IPS DF 6.9 (cell line): Measurements from ENCODE around the gene CAVIN2.
"Not testable (repeated sequence)": the region's sequence is repeated elsewhere in the genome, so short reads cannot be mapped to it uniquely, and the experiment has no call there.

Source experiments
- DNase-seq: peaks from one replicate; pipeline ENCODE4 v3.0.0-alpha.2; 2013; ENCODE audit warnings: low read depth, low spot score
- H3K27ac ChIP-seq: one replicate; pipeline ENCODE4 v1.5.1; 2013; ENCODE audit warnings: low read length, control low read depth
- H3K27me3 ChIP-seq: 2 replicates; pipeline ENCODE4 v1.6.1; 2013; ENCODE audit warnings: mild to moderate bottlenecking, low read length; ENCODE audit not compliant: control insufficient read depth, insufficient read depth
- H3K36me3 ChIP-seq: 2 replicates; pipeline ENCODE4 v1.6.1; 2013; ENCODE audit warnings: low read length; ENCODE audit not compliant: control insufficient read depth, insufficient read depth
- H3K4me1 ChIP-seq: 2 replicates; pipeline ENCODE4 v1.6.1; 2013; ENCODE audit warnings: low read length; ENCODE audit not compliant: control insufficient read depth, insufficient read depth
- H3K4me3 ChIP-seq: 2 replicates; pipeline ENCODE4 v1.5.1; 2013; ENCODE audit warnings: mild to moderate bottlenecking, low read length
- H3K9me3 ChIP-seq: 2 replicates; pipeline ENCODE4 v1.6.1; 2013; ENCODE audit warnings: low read length, inconsistent platforms; ENCODE audit not compliant: control insufficient read depth, insufficient read depth
- WGBS: extraction: QIAGEN DNeasy Blood & Tissue Kit; methylation state at CpG from one replicate; pipeline ENCODE4 v1.1.7; 2013; ENCODE audit warnings: mixed read lengths, missing lambda C conversion rate; ENCODE audit not compliant: insufficient read length, insufficient coverage; 5-methylcytosine and 5-hydroxymethylcytosine counted together

CAVIN2 gene

DNA sequence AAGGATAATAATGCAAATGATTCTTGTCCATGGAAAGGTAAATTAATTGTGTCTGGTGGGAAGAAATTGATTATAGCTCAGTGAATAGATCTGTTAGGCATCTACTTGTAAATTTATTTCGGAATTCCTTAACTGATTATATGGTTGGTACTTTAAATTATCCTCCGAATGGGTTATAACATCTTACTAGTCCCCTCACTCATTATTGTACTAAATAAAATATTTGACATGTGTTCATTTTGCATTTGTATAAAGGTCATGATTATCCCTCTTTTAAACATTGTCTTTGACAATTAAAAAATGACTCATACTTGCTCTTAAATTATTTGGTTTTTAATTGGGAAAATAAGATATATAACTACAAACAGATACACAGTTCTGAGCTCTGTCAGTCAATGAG lies 47.4 kb downstream of the CAVIN2 start:
- no CpG with 5 or more reads among the region's 2 CpGs for WGBS
- Histone ChIP-seq H3K36me3 (no peaks in the 10 kb centered on the region), H3K4me1 (no peaks in the 10 kb centered on the region), H3K27ac (no peak overlapping the region), H3K9me3 (no peaks in the 10 kb centered on the region), H3K4me3 (no peak overlapping the region), H3K27me3 (no peaks in the 10 kb centered on the region)
- no peak for DNase-seq

DNA sequence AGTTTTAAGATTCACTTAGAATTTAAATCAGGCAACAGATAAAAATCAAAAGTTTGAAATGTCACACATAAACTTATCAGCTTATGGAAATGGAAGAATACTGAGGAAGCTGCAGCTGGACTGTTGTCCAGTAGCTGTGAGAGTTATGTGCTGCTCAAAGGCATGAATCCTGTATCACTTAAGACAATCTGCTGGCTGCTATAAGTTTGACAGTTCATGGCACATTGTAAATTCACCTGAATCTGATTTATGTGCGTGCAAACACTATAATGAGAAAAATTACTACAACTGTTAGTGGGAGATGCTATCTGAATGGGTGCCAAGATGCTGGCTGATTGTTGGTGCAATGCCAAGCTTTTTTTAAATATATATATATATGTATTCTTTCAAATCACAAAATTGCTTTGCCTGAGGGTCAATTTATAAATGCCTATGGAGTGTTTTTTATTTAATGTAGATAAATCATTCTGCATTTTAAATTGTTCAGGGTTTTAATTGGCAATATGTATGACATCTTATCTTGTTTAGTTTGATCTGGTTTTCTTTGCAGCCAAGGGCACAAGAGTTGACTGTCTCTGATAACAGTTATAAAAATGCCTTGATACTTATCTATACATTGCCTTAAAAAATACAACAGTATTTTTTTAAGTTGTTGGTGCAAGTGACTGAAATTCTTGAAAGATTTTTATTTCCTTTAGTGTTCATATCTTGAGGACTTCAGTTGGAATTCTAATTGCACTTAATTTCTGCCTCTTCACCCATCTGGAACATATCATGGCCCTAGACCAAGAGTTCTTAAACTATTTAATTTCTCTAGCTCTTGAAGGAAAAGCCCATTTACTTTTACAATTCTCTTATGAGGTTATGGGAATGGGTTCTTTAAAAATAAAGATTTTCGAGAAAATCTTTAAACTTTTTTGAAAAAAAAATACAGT lies 48.7 kb downstream of the CAVIN2 start:
- Histone ChIP-seq H3K27me3 (no peaks in the 10 kb centered on the region), H3K36me3 (no peaks in the 10 kb centered on the region), H3K4me3 (no peak overlapping the region), H3K27ac (no peak overlapping the region), H3K4me1 (no peaks in the 10 kb centered on the region), H3K9me3 (no peaks in the 10 kb centered on the region)
- no CpG with 5 or more reads among the region's 2 CpGs for WGBS
- DNase-seq = no peak

DNA sequence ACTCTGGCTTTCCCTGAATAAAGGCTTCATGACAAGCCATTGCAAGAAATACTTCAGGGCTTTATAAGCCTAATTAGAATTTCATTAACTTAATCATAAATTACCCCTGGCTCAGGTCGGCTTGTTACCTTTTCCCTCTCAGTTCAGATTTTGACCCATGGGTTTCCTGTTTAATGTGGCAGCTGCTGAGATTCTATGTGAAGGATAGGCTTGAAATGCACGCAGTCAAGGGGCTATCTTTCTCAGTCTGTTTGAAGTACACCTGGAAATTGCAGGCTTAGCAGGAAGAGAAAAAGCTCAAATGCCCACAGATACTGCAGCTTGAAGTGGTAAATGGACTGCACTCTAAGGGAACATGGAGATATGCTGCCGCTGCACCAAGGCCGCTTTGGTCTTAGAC lies 49.4 kb downstream of the CAVIN2 start:
- WGBS = no CpG with 5 or more reads among the region's 4 CpGs

DNA sequence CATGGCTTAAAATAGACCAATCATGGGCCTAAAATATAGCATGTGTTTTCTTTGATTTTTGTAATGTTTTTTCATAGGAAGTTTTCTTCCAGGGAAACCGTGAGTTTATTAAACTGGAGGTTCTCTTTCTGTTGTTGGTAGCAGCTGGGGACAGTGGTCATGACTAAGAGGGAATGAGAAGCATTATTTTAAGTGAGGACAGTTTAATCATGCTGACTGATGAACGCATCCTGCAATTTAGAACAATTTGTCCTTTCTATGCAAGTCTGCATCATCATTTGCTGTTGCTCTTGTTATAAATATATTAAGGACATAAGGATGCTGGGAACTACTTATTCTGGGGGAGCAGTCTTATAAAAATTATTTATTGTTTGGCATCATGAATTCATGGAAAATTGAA lies 51.2 kb downstream of the CAVIN2 start:
- no peaks in the 10 kb centered on the region for H3K4me1 ChIP-seq
- no CpG with 5 or more reads among the region's 2 CpGs for WGBS
- DNase-seq = no peak

More for the DNA sequence above, 49.4 kb downstream of the CAVIN2 start:
- Histone ChIP-seq H3K27me3 (no peaks in the 10 kb centered on the region), H3K36me3 (no peaks in the 10 kb centered on the region), H3K4me3 (no peak overlapping the region), H3K4me1 (no peaks in the 10 kb centered on the region), H3K9me3 (no peaks in the 10 kb centered on the region), H3K27ac (no peak overlapping the region)
- no peak for DNase-seq

DNA sequence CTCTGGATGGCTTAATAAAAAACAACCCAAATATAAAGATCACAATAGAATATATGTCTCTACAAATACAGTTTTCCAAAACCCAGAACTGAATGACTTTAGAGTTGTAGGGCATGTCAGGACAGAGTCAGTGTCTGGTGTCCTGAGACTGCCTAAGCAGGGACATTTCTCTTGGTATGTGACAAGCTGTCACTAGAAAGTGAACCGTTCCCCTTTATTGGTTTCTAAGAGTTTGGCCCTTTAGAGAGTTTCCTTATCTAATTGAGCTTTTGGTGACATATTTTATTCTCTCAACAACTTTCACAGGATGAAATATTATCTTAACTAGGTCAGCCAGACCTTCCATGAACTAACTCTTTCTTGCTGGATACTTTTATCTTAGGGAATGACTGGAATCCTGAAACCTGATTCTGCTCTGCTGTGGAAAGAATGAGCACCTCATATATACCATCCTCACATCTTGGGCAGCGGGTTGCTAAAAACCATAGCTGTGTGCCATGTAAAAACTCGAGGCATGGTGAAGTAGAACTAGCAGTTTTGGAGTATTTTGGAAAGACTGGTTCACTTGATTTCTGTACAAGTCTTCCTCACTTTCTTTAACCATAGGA lies 54.8 kb downstream of the CAVIN2 start:
- Histone ChIP-seq H3K9me3 (no peaks in the 10 kb centered on the region), H3K27me3 (no peaks in the 10 kb centered on the region), H3K4me3 (no peak overlapping the region), H3K27ac (no peak overlapping the region), H3K36me3 (no peaks in the 10 kb centered on the region), H3K4me1 (no peaks in the 10 kb centered on the region)
- DNase-seq = no peak
- WGBS = no CpG with 5 or more reads among the region's 3 CpGs

More for the DNA sequence above, 51.2 kb downstream of the CAVIN2 start:
- H3K9me3 ChIP-seq = no peaks in the 10 kb centered on the region
- no peak overlapping the region for H3K4me3 ChIP-seq
- no peaks in the 10 kb centered on the region for H3K36me3 ChIP-seq
- H3K27me3 ChIP-seq = no peaks in the 10 kb centered on the region
- H3K27ac ChIP-seq = no peak overlapping the region

DNA sequence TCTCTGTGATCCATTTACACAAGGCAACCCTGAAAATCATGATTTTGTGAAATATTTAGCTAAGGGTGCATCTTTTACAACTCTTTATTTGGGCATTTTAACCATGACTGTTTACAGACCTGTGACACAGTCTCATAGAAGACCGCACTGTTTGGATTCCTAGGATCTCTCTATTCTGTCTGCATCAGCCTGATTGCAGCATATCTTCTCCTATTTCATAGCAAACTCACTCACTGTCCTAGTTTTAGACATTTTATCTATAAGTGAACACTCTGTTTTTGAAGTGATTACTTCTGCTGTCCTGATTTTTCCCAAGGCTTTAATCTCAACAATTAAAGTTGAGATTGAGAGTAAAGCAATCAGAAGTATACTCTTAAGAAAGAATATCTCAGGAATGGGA lies 56.2 kb downstream of the CAVIN2 start:
- WGBS = no CpG with 5 or more reads among the region's 1 CpG

DNA sequence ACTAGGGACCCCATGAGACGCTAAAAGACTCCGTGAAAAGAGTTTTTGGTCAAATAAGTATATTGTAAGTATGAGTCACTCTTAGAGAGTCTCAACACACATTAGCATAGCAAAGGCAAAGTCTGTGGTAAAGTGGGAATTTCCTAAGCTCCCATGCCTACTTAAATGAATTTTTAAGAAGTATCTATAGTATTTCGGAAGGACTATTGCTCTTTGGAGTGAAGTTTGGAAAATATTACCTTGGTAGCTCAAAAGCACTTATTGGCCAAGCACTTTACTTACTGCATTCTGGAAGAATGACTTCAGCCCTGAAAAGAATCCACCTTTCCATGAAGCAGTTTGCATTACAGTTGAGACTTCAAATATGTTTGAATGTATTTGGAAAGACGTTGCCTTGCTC lies 57.1 kb downstream of the CAVIN2 start:
- Histone ChIP-seq H3K4me1 (no peaks in the 10 kb centered on the region), H3K27ac (no peak overlapping the region), H3K9me3 (no peaks in the 10 kb centered on the region), H3K27me3 (no peaks in the 10 kb centered on the region), H3K4me3 (no peak overlapping the region), H3K36me3 (no peaks in the 10 kb centered on the region)
- no CpG with 5 or more reads among the region's 4 CpGs for WGBS
- DNase-seq = no peak

More for the DNA sequence above, 56.2 kb downstream of the CAVIN2 start:
- Histone ChIP-seq H3K36me3 (no peaks in the 10 kb centered on the region), H3K4me1 (no peaks in the 10 kb centered on the region), H3K9me3 (no peaks in the 10 kb centered on the region), H3K27ac (no peak overlapping the region), H3K27me3 (no peaks in the 10 kb centered on the region), H3K4me3 (no peak overlapping the region)
- DNase-seq = no peak

DNA sequence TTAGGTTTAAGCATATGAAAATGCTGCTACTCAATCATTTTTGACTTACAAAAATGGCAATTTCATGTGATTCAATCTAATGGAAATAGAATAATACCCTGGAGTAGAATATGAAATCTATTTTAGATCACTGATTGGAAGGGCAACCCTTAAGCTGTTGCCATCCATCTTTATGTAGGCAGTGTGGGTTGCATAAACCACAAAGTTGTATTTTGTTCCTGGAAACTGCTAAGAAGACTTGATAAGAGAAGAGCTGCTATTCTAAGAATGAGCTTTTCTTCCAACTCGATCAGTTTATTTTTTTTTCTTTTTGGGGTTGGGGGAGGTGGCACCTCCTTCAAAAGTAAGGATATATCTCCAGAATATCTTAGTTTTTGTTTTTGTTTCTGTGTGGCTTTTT lies 60.2 kb downstream of the CAVIN2 start:
- Histone ChIP-seq H3K4me3 (no peak overlapping the region), H3K36me3 (no peaks in the 10 kb centered on the region), H3K9me3 (no peaks in the 10 kb centered on the region), H3K27ac (no peak overlapping the region), H3K4me1 (no peaks in the 10 kb centered on the region), H3K27me3 (no peaks in the 10 kb centered on the region)
- WGBS = no CpG with 5 or more reads among the region's 1 CpG
- DNase-seq = no peak

DNA sequence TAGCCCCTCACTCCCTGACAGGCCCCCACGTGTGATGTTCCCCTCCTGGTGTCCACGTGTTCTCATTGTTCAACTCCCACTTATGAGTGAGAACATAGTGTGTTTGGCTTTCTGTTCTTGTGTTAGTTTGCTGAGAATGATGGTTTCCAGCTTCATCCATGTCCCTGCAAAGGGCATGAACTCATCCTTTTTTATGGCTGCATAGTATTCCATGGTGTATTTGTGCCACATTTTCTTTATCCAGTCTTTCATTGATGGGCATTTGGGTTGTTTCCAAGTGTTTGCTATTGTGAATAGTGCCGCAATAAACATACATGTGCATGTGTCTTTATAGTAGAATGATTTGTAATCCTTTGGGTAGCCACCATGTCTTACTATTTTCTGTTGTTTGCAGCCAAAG lies 61.2 kb downstream of the CAVIN2 start:
- H3K9me3 ChIP-seq, H3K27ac ChIP-seq, H3K4me1 ChIP-seq, H3K27me3 ChIP-seq, DNase-seq, H3K36me3 ChIP-seq, H3K4me3 ChIP-seq: not testable (repeated sequence)
- WGBS = no CpG with 5 or more reads among the region's 3 CpGs
